HepG2 (cell line): ENCODE data around the gene PIM3. TPM values are rescaled to one million over a fixed set of nuclear protein-coding genes. Genes with fewer than 3 reads are reported as not detected.

ENCODE experiments used
- ATF3 ChIP-seq: sonication (generic); formaldehyde crosslinking; IDR thresholded peaks from 2 replicates; pipeline ENCODE4 v1.4.0; 2020; ENCODE audit warnings: missing genetic modification reagents
- CEBPG ChIP-seq: IDR thresholded peaks from 2 replicates; pipeline ENCODE4 v1.6.1; 2016
- CHD2 ChIP-seq: IDR thresholded peaks from 2 replicates; pipeline ENCODE4 v1.6.1; 2011; ENCODE audit warnings: low read depth, low read length, improper control_type of control experiment
- CSRNP2 ChIP-seq: sonication (generic); formaldehyde crosslinking; conservative IDR thresholded peaks from 2 replicates; pipeline ENCODE4 v1.8.0; 2022; ENCODE audit warnings: low read depth, missing genetic modification reagents
- DMTF1 ChIP-seq: sonication (generic); formaldehyde crosslinking; IDR thresholded peaks from 2 replicates; pipeline ENCODE4 v1.4.0; 2020; ENCODE audit warnings: mild to moderate bottlenecking, missing genetic modification reagents
- HNRNPL ChIP-seq: fragments of 200-400 bp; formaldehyde crosslinking; IDR thresholded peaks from 2 replicates; pipeline ENCODE4 v1.6.1; 2017; ENCODE audit warnings: mild to moderate bottlenecking, low read depth, low read length
- KLF6 ChIP-seq: IDR thresholded peaks from 2 replicates; pipeline ENCODE4 v1.8.0; 2016; ENCODE audit warnings: missing biosample characterization, missing genetic modification reagents
- NAIF1 ChIP-seq: sonication (generic); formaldehyde crosslinking; IDR thresholded peaks from 2 replicates; pipeline ENCODE4 v1.5.0; 2020; ENCODE audit warnings: mild to moderate bottlenecking, missing genetic modification reagents, borderline replicate concordance
- NFIB ChIP-seq: sonication (generic); formaldehyde crosslinking; IDR thresholded peaks from 2 replicates; pipeline ENCODE4 v1.9.0; 2021; ENCODE audit warnings: missing genetic modification reagents, mild to moderate bottlenecking, borderline replicate concordance
- NFYC ChIP-seq: IDR thresholded peaks from 2 replicates; pipeline ENCODE4 v1.6.1; 2016; ENCODE audit warnings: missing genetic modification reagents, missing compliant biosample characterization
- PBX2 ChIP-seq: IDR thresholded peaks from 2 replicates; pipeline ENCODE4 v1.6.1; 2016; ENCODE audit warnings: control low read depth
- PHF21A ChIP-seq: sonication (generic); formaldehyde crosslinking; IDR thresholded peaks from 2 replicates; pipeline ENCODE4 v1.5.0; 2020; ENCODE audit warnings: mild to moderate bottlenecking, missing genetic modification reagents
- RXRB ChIP-seq: IDR thresholded peaks from 2 replicates; pipeline ENCODE4 v1.6.1; 2016; ENCODE audit warnings: borderline replicate concordance, missing genetic modification reagents, missing compliant biosample characterization
- SNAI1 ChIP-seq: sonication (generic); formaldehyde crosslinking; IDR thresholded peaks from 2 replicates; pipeline ENCODE4 v1.5.0; 2020; ENCODE audit warnings: mild to moderate bottlenecking, missing genetic modification reagents, borderline replicate concordance
- SYNCRIP ChIP-seq: fragments of 200-400 bp; formaldehyde crosslinking; IDR thresholded peaks from 2 replicates; pipeline ENCODE4 v1.6.1; 2018; ENCODE audit warnings: mild to moderate bottlenecking, low read depth, low read length; ENCODE audit not compliant: insufficient read depth
- TEAD3 ChIP-seq: optimal IDR thresholded peaks from 2 replicates; pipeline ENCODE3; 2016; ENCODE audit warnings: borderline replicate concordance
- THAP7 ChIP-seq: sonication (generic); formaldehyde crosslinking; IDR thresholded peaks from 2 replicates; pipeline ENCODE4 v1.8.1; 2023; ENCODE audit warnings: mild to moderate bottlenecking, missing genetic modification reagents
- ZBTB33 ChIP-seq: sonication (generic); formaldehyde crosslinking; IDR thresholded peaks from 2 replicates; pipeline ENCODE4 v1.4.0; 2020; ENCODE audit warnings: missing genetic modification reagents
- ZC3H4 ChIP-seq: sonication (generic); formaldehyde crosslinking; IDR thresholded peaks from 2 replicates; pipeline ENCODE4 v1.4.0; 2020; ENCODE audit warnings: missing genetic modification reagents, borderline replicate concordance
- ZNF12 ChIP-seq: sonication (generic); formaldehyde crosslinking; IDR thresholded peaks from 2 replicates; pipeline ENCODE4 v1.5.0; 2020; ENCODE audit warnings: missing genetic modification reagents
- ZSCAN20 ChIP-seq: sonication (generic); formaldehyde crosslinking; IDR thresholded peaks from 2 replicates; pipeline ENCODE4 v1.4.0; 2020; ENCODE audit warnings: missing genetic modification reagents, mild to moderate bottlenecking, borderline replicate concordance
- ZSCAN25 ChIP-seq: sonication (generic); formaldehyde crosslinking; IDR thresholded peaks from 2 replicates; pipeline ENCODE4 v1.8.0; 2022; ENCODE audit warnings: mild to moderate bottlenecking, missing genetic modification reagents
- polyA plus RNA-seq, 8 experiments: library from polyadenylated mRNA; depleted of rRNA in 3 of 8; stranded (reverse) in 7 of 8; unstranded in 1 of 8; fragments of >200 nt; fragmentation: Illumina TruSeq in 4 of 8; extraction: Trizol in 4 of 8; gene quantifications; 2 replicates each; pipeline versions ENCODE4 v1.2.1 to v1.2.3, GENCODE V29; 2011 to 2016; ENCODE audit warnings: low read depth in 4 of 8, missing spikeins in 1 of 8, mixed read lengths in 1 of 8; ENCODE audit not compliant: insufficient read depth in 1 of 8
- total RNA-seq, 5 experiments: library from RNA; depleted of rRNA; stranded (reverse); fragments of >200 nt; fragmentation: Illumina TruSeq; extraction: Trizol; gene quantifications; 2 replicates each; pipeline ENCODE4 v1.2.3, GENCODE V29; 2016; ENCODE audit warnings: low read depth in 1 of 5

The PIM3 gene
- total and polyA plus RNA-seq, 2 of the 13 experiments (the other 11 are each of a cell fraction or from before 2014, with no cell fraction given), result 21.6 to 31.2 TPM

- TF ChIP-seq CSRNP2 (CRISPR knock-in tag) (no peak), RXRB (CRISPR knock-in tag) (0 out of 2 replicates have a peak, but pooled peaks have one; percentile 47), NFYC (0 out of 2 replicates have a peak, but pooled peaks have one; percentile 23), KLF6 (CRISPR knock-in tag) (no peak), NAIF1 (no peak), DMTF1 (CRISPR knock-in tag) (no peak), ZSCAN25 (CRISPR knock-in tag) (peak; percentile 78), NFIB (CRISPR knock-in tag) (no peak), ZSCAN20 (CRISPR knock-in tag) (no peak), ZNF12 (CRISPR knock-in tag) (no peak), TEAD3 (CRISPR knock-in tag) (peak; percentile 70), ZBTB33 (CRISPR knock-in tag) (no peak), PHF21A (CRISPR knock-in tag) (peak; percentile 84), CHD2 (no peak), ATF3 (CRISPR knock-in tag) (no peak), THAP7 (CRISPR knock-in tag) (no peak), CEBPG (no peak; the same call in 1 of the 2 replicates), SYNCRIP (no peak), SNAI1 (no peak), HNRNPL (peak; percentile 94), ZC3H4 (CRISPR knock-in tag) (peak; percentile 90), PBX2 (CRISPR knock-in tag) (no peak)
Observed at GRCh38 chr22:49958931-49959781, 1.4 kb upstream of the PIM3 start (continued).
